Upper lobe of left lung (tissue), 6 donors: ENCODE results near the gene FTO. TPM values are rescaled to one million over a fixed set of nuclear protein-coding genes. Genes with fewer than 3 reads are reported as not detected.

ENCODE experiments used
- ATAC-seq, 2 donors: fragments of 200-7000 bp; cut with Tn5 transposase; one replicate each; pipeline ENCODE4 v1.9.1; 2022; ENCODE audit warnings: mild to moderate bottlenecking in 2 of 2, moderate library complexity in 2 of 2; ENCODE audit not compliant: low FRiP score in 2 of 2
- DNase-seq, 2 donors: peaks; one replicate each; pipeline ENCODE4 v3.0.0-alpha.2; 2019 to 2020
- H3K27ac ChIP-seq, 4 donors: fragments of 200-600 bp; sonication (generic); one replicate each; pipeline ENCODE4 v1.5.1; 2016 to 2019
- H3K27me3 ChIP-seq, 4 donors: fragments of 200-600 bp; sonication (generic); one replicate each; pipeline ENCODE4 v1.5.1; 2017 to 2019
- H3K36me3 ChIP-seq, 4 donors: fragments of 200-600 bp; sonication (generic); one replicate each; pipeline ENCODE4 v1.5.1; 2016 to 2019
- H3K4me1 ChIP-seq, 4 donors: fragments of 200-600 bp; sonication (generic); one replicate each; pipeline ENCODE4 v1.5.1; 2018 to 2019
- H3K4me3 ChIP-seq, 4 donors: fragments of 200-600 bp; sonication (generic); one replicate each; pipeline ENCODE4 v1.5.1; 2017 to 2019; ENCODE audit warnings: mild to moderate bottlenecking in 2 of 4, moderate library complexity in 1 of 4
- H3K9me3 ChIP-seq, 4 donors: fragments of 200-600 bp; sonication (generic); one replicate each; pipeline ENCODE4 v1.5.1; 2018 to 2019
- EP300 ChIP-seq, 4 donors: sonication (generic); formaldehyde crosslinking; IDR thresholded peaks; one replicate each; pipeline ENCODE4 v1.5.1; 2017; ENCODE audit warnings: antibody characterized with exemption in 4 of 4, control low read depth in 2 of 4
- POLR2A ChIP-seq, 4 donors: fragments of 450-650 bp; IDR thresholded peaks; one replicate each; pipeline ENCODE4 v1.5.1; 2016 to 2017; ENCODE audit warnings: antibody characterized with exemption in 4 of 4, mild to moderate bottlenecking in 2 of 4
- POLR2AphosphoS5 ChIP-seq, 2 donors: sonication (generic); formaldehyde crosslinking; IDR thresholded peaks; one replicate each; pipeline ENCODE4 v1.5.1; 2017; ENCODE audit warnings: antibody characterized with exemption in 2 of 2
- WGBS, 2 donors: methylation state at CpG; one replicate each; pipeline ENCODE4 v1.1.5; 2017 to 2018; 5-methylcytosine and 5-hydroxymethylcytosine counted together
- total RNA-seq, 6 donors: library from RNA; depleted of rRNA in 4 of 6; stranded (reverse); fragments of >200 nt in 4 of 6; gene quantifications; one replicate each; pipeline versions ENCODE4 v1.1.0 to v1.2.1, GENCODE V29; 2016 to 2021
- TF ChIP-seq, protein P1 (sequence below), 6 experiments: fragments of 450-650 bp in 4 of 6; fragments of 200-600 bp in 2 of 6; sonication (generic) in 2 of 6; IDR thresholded peaks; one replicate each; pipeline ENCODE4 v1.5.1; 2016 to 2019; ENCODE audit warnings: antibody characterized with exemption in 6 of 6
- donor health status: DM: no; HTN: no; CAD: no; lungs with moderate emphysema.
- donor health status: DM: no; HTN: yes; CAD: no; lungs with severe emphysema.

The FTO gene
- total RNA-seq, 6 donors from 2014 or later: 62.9 to 114 (median 75.4) TPM

DNA sequence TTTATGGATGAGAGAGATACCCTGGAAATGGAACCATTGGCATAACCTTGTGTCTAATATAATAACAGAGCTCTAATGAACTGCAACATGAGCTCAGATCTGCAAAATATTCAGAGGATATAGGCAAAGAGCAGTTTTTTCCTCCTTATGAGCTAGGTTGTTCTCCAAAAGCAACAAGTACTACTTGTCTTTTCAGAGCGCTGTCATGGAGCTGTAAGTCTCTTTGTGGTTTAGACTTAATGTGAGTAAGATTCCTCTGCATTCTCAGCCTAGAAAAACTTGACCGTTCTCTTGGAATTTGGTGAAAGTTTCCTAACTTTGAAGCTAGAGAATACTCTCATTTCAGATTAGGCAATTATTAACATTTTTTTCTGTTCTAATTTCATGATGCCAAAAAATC is 85.2 kb downstream of the FTO start:
- Histone ChIP-seq H3K9me3 (no peaks in the 10 kb centered on the region), H3K4me3 (no peak overlapping the region), H3K4me1 (peaks cover 3 to 13% (median 7%) of the 10 kb centered on the region in 4 donors), H3K36me3 (no peaks in the 10 kb centered on the region), H3K27me3 (no peaks in the 10 kb centered on the region), H3K27ac (no peak overlapping the region)
- DNase-seq: no peak
- no peak for ATAC-seq
- TF ChIP-seq POLR2AphosphoS5 (IDR thresholded peaks at IDR 0.05): no peak
- TF ChIP-seq, protein P1, sequence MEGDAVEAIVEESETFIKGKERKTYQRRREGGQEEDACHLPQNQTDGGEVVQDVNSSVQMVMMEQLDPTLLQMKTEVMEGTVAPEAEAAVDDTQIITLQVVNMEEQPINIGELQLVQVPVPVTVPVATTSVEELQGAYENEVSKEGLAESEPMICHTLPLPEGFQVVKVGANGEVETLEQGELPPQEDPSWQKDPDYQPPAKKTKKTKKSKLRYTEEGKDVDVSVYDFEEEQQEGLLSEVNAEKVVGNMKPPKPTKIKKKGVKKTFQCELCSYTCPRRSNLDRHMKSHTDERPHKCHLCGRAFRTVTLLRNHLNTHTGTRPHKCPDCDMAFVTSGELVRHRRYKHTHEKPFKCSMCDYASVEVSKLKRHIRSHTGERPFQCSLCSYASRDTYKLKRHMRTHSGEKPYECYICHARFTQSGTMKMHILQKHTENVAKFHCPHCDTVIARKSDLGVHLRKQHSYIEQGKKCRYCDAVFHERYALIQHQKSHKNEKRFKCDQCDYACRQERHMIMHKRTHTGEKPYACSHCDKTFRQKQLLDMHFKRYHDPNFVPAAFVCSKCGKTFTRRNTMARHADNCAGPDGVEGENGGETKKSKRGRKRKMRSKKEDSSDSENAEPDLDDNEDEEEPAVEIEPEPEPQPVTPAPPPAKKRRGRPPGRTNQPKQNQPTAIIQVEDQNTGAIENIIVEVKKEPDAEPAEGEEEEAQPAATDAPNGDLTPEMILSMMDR (IDR thresholded peaks at IDR 0.05): no peak
- no peak for TF ChIP-seq POLR2A (IDR thresholded peaks at IDR 0.05)
- no peak for TF ChIP-seq EP300 (IDR thresholded peaks at IDR 0.05)
- WGBS, 2 donors: 53 to 66% methylated on average over 2 of the region's 2 CpGs

DNA sequence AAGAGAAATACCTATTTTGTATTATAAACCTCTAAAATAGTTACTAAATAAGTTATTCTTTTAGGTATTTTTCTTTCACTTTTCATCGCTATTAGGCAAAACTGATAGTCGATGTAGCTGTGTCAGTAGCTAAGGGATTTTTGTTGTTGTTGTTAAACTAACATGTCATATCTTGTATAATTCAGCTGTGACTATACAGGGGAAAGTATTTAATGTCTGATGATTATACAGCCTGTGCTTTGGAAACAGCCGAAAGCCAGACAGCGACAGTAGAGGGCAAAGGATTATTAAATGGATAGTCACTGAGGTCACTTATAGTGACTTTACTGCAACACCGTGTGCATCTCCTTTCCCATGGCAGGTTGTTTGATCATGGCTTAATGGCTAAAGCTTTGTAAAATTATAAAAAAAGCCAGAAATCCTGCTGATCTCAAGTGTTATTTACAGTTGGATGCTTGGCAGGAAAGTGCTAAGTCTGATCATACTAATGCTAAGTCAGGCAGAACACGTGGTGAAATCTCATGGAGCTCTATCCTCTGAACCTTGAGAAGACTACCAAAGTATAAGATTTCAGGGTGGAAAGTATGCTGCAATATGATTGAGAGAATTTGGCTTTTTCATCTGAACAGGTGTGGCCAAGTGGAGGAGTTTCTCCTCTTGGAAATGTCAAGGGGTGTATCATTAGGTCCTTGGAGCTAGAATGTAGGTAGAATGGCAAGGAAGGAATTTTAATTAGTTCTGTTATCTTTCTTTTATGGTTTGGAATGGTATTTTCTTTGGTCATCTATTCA is 88.4 kb downstream of the FTO start:
- Histone ChIP-seq H3K27ac (no peak overlapping the region), H3K9me3 (no peaks in the 10 kb centered on the region), H3K4me3 (no peak overlapping the region), H3K4me1 (peaks cover 3 to 13% (median 7%) of the 10 kb centered on the region in 4 donors), H3K36me3 (no peaks in the 10 kb centered on the region), H3K27me3 (no peaks in the 10 kb centered on the region)
- DNase-seq (no peak), ATAC-seq (no peak)
- whole genome bisulfite sequencing, 2 donors: 79 to 87% methylated on average over 6 of the region's 6 CpGs
- TF ChIP-seq EP300 (IDR thresholded peaks at IDR 0.05): no peak

DNA sequence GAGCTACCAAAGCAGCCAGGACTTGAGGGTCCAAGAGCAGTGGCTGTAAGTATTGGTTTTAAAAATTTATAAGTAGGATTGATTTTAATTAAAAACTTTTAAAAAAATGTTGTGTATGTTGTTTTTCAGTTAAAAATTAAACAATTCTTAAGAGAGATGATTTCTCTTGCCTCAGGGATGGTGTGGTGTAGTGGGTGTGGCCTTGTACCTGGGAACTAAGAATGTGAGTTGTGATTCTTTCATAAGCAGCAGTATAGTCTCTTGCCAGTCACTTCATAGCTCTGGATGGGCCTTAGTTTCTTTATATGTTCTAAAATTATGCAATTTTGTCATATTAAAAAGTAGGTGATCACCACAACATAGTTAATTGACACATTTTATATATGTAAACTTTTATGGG is 99.5 kb downstream of the FTO start:
- ATAC-seq: no peak
- H3K9me3 ChIP-seq: no peaks in the 10 kb centered on the region
- TF ChIP-seq, protein P1 (IDR thresholded peaks at IDR 0.05): no peak
- no peak for TF ChIP-seq POLR2AphosphoS5 (IDR thresholded peaks at IDR 0.05)
- TF ChIP-seq POLR2A (IDR thresholded peaks at IDR 0.05): no peak
- no peak for TF ChIP-seq EP300 (IDR thresholded peaks at IDR 0.05)
- H3K4me1 ChIP-seq: peaks cover 0 to 6% (median 0%) of the 10 kb centered on the region in 4 donors
- no peak overlapping the region for H3K4me3 ChIP-seq
- no peaks in the 10 kb centered on the region for H3K36me3 ChIP-seq
- H3K27ac ChIP-seq: no peak overlapping the region
- no peak for DNase-seq
- no peaks in the 10 kb centered on the region for H3K27me3 ChIP-seq

DNA sequence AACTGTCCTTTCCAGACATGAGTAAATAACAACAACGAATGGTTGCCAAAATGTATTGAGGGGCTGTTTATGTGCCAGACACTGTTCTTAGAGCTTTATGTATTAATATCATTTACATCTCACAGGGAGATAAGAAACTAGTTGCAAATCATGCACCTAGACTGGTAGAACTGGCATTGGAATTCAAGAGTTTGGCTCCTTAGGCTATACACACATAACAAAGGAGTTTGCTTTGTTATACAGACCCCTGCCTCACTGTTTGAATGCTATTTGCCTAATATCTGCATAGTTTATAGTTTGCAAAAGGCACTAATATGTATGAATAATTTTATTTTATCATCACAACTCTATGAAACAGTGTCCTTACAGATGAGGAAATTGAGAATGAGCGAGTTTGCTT is 100.0 kb downstream of the FTO start:
- Histone ChIP-seq H3K27ac (no peak overlapping the region), H3K4me3 (no peak overlapping the region), H3K4me1 (peaks cover 0 to 6% (median 0%) of the 10 kb centered on the region in 4 donors), H3K36me3 (no peaks in the 10 kb centered on the region), H3K9me3 (no peaks in the 10 kb centered on the region), H3K27me3 (no peaks in the 10 kb centered on the region)
- TF ChIP-seq, protein P1 (IDR thresholded peaks at IDR 0.05): no peak
- no peak for TF ChIP-seq POLR2AphosphoS5 (IDR thresholded peaks at IDR 0.05)
- ATAC-seq: no peak
- DNase-seq: no peak
- 85 to 90% methylated on average over 2 of the region's 2 CpGs for WGBS, 2 donors

DNA sequence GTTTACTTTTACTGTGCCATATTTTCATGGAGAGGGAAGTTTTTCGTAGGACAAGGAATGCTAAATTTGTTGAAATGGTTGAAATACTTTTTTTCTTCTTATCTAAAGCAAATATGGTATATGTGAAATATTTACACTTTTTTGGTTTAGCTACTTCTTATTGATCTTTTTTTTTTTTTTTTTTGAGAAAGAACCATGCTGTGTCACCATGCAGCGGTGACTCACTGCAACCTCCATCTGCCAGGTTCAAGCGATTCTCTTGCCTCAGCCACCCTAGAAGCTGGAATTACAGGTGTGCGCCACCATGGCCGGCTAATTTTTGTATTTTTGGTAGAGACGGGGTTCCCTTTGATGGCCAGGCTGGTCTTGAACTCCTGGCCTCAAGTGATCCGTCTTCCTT is 100.5 kb downstream of the FTO start:
- Histone ChIP-seq H3K27me3 (no peaks in the 10 kb centered on the region), H3K36me3 (no peaks in the 10 kb centered on the region), H3K27ac (no peak overlapping the region), H3K4me3 (no peak overlapping the region), H3K4me1 (peaks cover 0 to 6% (median 0%) of the 10 kb centered on the region in 4 donors), H3K9me3 (no peaks in the 10 kb centered on the region)
- ATAC-seq (no peak), DNase-seq (no peak)
- TF ChIP-seq POLR2AphosphoS5 (IDR thresholded peaks at IDR 0.05): no peak
- TF ChIP-seq, protein P1 (IDR thresholded peaks at IDR 0.05): no peak
- no peak for TF ChIP-seq POLR2A (IDR thresholded peaks at IDR 0.05)
- no peak for TF ChIP-seq EP300 (IDR thresholded peaks at IDR 0.05)
- WGBS, 2 donors: 89 to 92% methylated on average over 7 of the region's 7 CpGs
